ENCODE results near the gene SOCS7. TPM values are rescaled to one million over a fixed set of nuclear protein-coding genes. Genes with fewer than 3 reads are reported as not detected.

SOCS7 gene
- total RNA-seq, 1 donor from 2014 or later = 32.3 TPM

DNA sequence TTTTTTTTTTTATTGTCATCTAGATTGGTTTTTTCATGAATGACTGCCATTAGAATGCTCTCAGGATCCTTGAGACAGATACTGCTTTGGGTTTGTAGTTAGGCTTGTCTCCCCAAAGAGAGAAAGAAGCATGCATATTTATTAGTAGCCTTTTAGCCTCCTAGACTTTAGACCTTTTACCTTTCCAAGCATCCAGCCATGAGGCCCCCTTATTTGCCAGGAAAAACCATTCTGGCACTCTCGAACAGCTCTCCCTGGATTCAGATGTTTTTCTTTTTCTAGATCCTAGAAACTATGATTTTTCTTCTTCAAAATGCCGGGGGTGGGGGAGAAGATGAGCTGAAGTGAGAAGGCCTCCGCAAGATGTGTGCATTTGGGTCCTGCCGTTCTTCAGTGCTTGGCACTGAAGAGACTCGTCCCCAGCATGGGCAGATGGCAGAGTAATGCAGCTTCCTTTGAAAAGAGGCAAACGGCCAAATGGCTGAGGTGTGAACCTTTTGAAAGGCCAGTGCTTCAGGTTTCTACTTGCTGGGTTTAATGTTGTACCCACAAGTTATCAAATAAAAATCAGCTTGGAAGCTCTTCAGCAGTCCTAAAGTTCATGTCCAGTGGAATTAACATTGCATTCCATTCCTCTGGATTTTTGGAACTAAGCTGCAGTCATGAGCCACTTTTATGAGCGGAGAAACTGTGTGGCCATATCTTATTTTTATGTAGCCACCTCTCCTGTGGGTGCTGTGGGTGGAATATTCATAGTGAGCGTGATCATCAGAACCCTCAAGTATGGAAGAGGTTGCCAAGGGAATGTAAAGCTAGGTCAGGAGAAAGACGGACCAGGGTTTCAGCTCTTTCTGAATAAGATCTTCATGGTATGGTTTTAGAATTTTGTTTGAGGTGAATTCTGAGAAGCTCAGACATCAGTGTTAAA is 7.2 kb downstream of the SOCS7 start:
- Mint-ChIP-seq H3K4me3 (no peak overlapping the region), H3K9me3 (no peaks in the 10 kb centered on the region), H3K27ac (no peak overlapping the region), H3K36me3 (ENCODE audit: low read depth) (peaks cover 12% of the 10 kb centered on the region), H3K27me3 (ENCODE audit: insufficient read depth) (peaks cover 3% of the 10 kb centered on the region), H3K4me1 (ENCODE audit: low read depth) (peaks cover 31% of the 10 kb centered on the region)
- DNase-seq (ENCODE audit: low spot score) = no peak
- intact Hi-C loops (cut with micrococcal nuclease) = no loop called here

- no peak overlapping the region for H3K27ac Mint-ChIP-seq
- H3K9me3 Mint-ChIP-seq = no peaks in the 10 kb centered on the region
- intact Hi-C loops (cut with micrococcal nuclease) = no loop called here
- H3K4me1 Mint-ChIP-seq (ENCODE audit: low read depth) = peaks cover 9% of the 10 kb centered on the region
- peaks cover 4% of the 10 kb centered on the region for H3K36me3 Mint-ChIP-seq (ENCODE audit: low read depth)
- DNase-seq (ENCODE audit: low spot score) = no peak
- no peaks in the 10 kb centered on the region for H3K27me3 Mint-ChIP-seq (ENCODE audit: insufficient read depth)
- H3K4me3 Mint-ChIP-seq = no peak overlapping the region
These were observed 10.2 kb downstream of the SOCS7 start for GRCh38 chr17:38361694-38362465.

DNA sequence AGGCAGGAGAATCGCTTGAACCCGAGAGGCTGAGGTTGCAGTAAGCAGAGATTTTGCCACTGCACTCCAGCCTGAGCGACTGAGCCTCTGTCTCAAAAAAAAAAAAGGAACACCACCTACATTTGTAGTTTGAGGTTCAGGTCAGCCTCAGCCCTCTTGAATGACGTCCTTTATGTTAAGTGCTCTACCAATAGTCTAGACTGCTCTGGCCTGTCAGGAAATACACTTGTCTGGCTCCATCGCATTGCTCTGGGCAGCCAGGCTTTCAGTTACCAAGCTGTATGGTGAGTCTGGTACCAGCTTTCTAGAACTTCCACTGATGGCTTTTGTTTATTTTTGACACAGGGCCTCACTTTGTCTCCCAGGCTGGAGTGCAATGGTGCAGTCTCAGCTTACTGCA is 11.4 kb downstream of the SOCS7 start:
- Mint-ChIP-seq H3K4me1 (ENCODE audit: low read depth) (no peaks in the 10 kb centered on the region), H3K4me3 (no peak overlapping the region), H3K36me3 (ENCODE audit: low read depth) (peaks cover 6% of the 10 kb centered on the region), H3K9me3 (no peaks in the 10 kb centered on the region), H3K27me3 (ENCODE audit: insufficient read depth) (no peaks in the 10 kb centered on the region), H3K27ac (no peak overlapping the region)
- no peak for DNase-seq (ENCODE audit: low spot score)
- intact Hi-C loops (cut with micrococcal nuclease) = no loop called here

GRCh38 chr17:38364741-38365140 is 13.1 kb downstream of the SOCS7 start:
- Mint-ChIP-seq H3K9me3 (no peaks in the 10 kb centered on the region), H3K36me3 (ENCODE audit: low read depth) (peaks cover 15% of the 10 kb centered on the region), H3K27ac (no peak overlapping the region), H3K4me1 (ENCODE audit: low read depth) (no peaks in the 10 kb centered on the region), H3K4me3 (no peak overlapping the region), H3K27me3 (ENCODE audit: insufficient read depth) (no peaks in the 10 kb centered on the region)
- DNase-seq (ENCODE audit: low spot score) = no peak
- intact Hi-C loops (cut with micrococcal nuclease) = no loop called here

DNA sequence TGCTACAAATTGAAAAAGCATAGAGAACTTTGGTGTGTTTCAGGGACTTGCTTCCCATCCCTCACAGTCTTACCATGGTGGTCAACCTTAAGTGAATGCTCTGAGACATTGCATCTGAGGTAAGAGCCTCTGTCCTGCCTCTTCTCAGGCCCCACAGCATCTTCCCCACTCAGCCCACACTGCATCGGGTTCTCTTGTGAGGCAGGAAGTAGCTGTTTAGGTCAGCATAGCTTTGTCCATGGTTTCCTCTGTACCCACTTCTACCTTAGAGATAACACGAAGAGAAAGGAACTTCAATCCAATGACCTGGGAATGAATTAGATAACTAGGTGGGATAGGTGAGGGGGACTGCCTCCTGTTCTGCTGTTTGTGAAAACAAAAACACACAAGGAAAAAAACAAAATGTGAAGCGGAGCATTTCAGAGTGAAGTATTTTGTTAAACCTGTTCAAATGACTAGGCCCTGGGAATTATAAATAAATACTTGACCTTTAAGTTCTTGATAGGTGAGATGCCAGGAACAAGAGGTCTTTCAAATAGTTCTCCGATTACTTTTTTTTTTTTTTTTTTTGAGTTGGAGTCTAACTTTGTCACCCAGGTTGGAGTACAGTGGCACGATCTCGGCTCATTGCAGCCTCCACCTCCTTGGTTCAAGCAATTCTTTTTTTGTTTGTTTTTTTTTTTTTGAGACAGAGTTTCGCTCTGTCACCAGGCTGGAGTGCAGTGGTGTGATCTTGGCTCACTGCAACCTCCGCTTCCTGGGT is 17.7 kb downstream of the SOCS7 start:
- Mint-ChIP-seq H3K4me3 (no peak overlapping the region), H3K4me1 (ENCODE audit: low read depth) (no peaks in the 10 kb centered on the region), H3K9me3 (no peaks in the 10 kb centered on the region), H3K36me3 (ENCODE audit: low read depth) (peaks cover 26% of the 10 kb centered on the region), H3K27me3 (ENCODE audit: insufficient read depth) (no peaks in the 10 kb centered on the region), H3K27ac (no peak overlapping the region)
- no peak for DNase-seq (ENCODE audit: low spot score)
- intact Hi-C loops (cut with micrococcal nuclease) = no loop called here

GRCh38 chr17:38379448-38379847 is 27.8 kb downstream of the SOCS7 start:
- no peak for DNase-seq (ENCODE audit: low spot score)
- Mint-ChIP-seq H3K4me3 (no peak overlapping the region), H3K36me3 (ENCODE audit: low read depth) (peaks cover 10% of the 10 kb centered on the region), H3K27me3 (ENCODE audit: insufficient read depth) (no peaks in the 10 kb centered on the region), H3K27ac (no peak overlapping the region), H3K9me3 (no peaks in the 10 kb centered on the region), H3K4me1 (ENCODE audit: low read depth) (no peaks in the 10 kb centered on the region)
- intact Hi-C loops (cut with micrococcal nuclease) = no loop called here

GRCh38 chr17:38395090-38395489 is 43.4 kb downstream of the SOCS7 start:
- Mint-ChIP-seq H3K4me3 (no peak overlapping the region), H3K27me3 (ENCODE audit: insufficient read depth) (no peaks in the 10 kb centered on the region), H3K4me1 (ENCODE audit: low read depth) (no peaks in the 10 kb centered on the region), H3K36me3 (ENCODE audit: low read depth) (peaks cover 21% of the 10 kb centered on the region), H3K27ac (no peak overlapping the region), H3K9me3 (no peaks in the 10 kb centered on the region)
- intact Hi-C loops (cut with micrococcal nuclease) = no loop called here
- DNase-seq (ENCODE audit: low spot score) = no peak

DNA sequence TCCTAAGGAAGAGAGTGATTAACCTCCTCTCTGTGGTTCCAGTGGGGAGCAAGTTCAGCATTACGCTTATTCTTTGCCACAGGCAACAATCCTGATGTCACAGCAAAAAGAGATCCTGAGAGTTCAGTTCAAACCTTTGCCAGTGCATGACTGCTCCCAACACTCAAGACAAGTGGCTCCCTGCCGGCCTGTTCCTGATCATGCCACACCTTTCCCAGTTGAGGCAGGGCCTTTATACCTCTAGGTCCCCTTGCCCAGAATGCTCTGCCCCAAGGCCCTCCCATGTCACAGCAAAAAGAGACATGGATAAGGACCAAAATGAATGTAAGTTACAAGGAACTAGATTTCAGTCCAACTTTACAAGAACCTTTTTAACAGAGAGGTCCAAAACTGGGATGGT is 45.6 kb downstream of the SOCS7 start:
- Mint-ChIP-seq H3K4me3 (no peak overlapping the region), H3K4me1 (ENCODE audit: low read depth) (no peaks in the 10 kb centered on the region), H3K9me3 (no peaks in the 10 kb centered on the region), H3K36me3 (ENCODE audit: low read depth) (peaks cover 27% of the 10 kb centered on the region), H3K27ac (no peak overlapping the region), H3K27me3 (ENCODE audit: insufficient read depth) (no peaks in the 10 kb centered on the region)
- intact Hi-C loops (cut with micrococcal nuclease) = no loop called here
- no peak for DNase-seq (ENCODE audit: low spot score)

GRCh38 chr17:38400286-38400685 is 48.6 kb downstream of the SOCS7 start:
- Mint-ChIP-seq H3K4me3 (no peak overlapping the region), H3K4me1 (ENCODE audit: low read depth) (no peaks in the 10 kb centered on the region), H3K9me3 (no peaks in the 10 kb centered on the region), H3K27me3 (ENCODE audit: insufficient read depth) (no peaks in the 10 kb centered on the region), H3K36me3 (ENCODE audit: low read depth) (peaks cover 27% of the 10 kb centered on the region), H3K27ac (no peak overlapping the region)
- intact Hi-C loops (cut with micrococcal nuclease) = no loop called here
- DNase-seq (ENCODE audit: low spot score) = no peak

DNA sequence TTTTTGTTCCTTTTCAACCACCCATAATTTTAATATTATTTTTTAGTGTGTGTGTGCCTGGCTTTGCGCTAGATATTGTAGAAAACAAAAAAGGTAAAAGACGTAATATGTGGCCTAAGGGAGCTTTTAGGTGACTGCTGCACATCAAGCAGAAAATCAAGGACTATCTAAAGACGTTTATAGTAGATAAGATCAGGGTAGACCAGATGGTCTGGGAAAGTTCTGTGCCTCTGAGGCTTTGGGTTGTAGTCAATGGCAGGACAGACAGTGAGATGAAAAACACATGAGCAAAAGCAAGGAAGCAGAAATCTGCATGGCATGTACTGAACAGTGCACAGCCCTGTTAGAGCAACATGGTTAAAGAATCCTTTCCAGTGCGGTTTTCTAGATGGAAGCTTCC is 49.8 kb downstream of the SOCS7 start:
- no peak overlapping the region for H3K27ac Mint-ChIP-seq
- no peaks in the 10 kb centered on the region for H3K4me1 Mint-ChIP-seq (ENCODE audit: low read depth)
- DNase-seq (ENCODE audit: low spot score) = no peak
- peaks cover 20% of the 10 kb centered on the region for H3K36me3 Mint-ChIP-seq (ENCODE audit: low read depth)
- H3K9me3 Mint-ChIP-seq = no peaks in the 10 kb centered on the region
- intact Hi-C loops (cut with micrococcal nuclease) = no loop called here
- no peaks in the 10 kb centered on the region for H3K27me3 Mint-ChIP-seq (ENCODE audit: insufficient read depth)
- no peak overlapping the region for H3K4me3 Mint-ChIP-seq

- no peaks in the 10 kb centered on the region for H3K9me3 Mint-ChIP-seq
- H3K4me1 Mint-ChIP-seq (ENCODE audit: low read depth) = no peaks in the 10 kb centered on the region
- no peak overlapping the region for H3K4me3 Mint-ChIP-seq
- no peaks in the 10 kb centered on the region for H3K27me3 Mint-ChIP-seq (ENCODE audit: insufficient read depth)
- no peak for DNase-seq (ENCODE audit: low spot score)
- H3K27ac Mint-ChIP-seq = no peak overlapping the region
- intact Hi-C loops (cut with micrococcal nuclease) = no loop called here
- peaks cover 12% of the 10 kb centered on the region for H3K36me3 Mint-ChIP-seq (ENCODE audit: low read depth)
These were observed 51.3 kb downstream of the SOCS7 start for GRCh38 chr17:38402897-38403296.

GRCh38 chr17:38403491-38403890 is 51.8 kb downstream of the SOCS7 start:
- no peak for DNase-seq (ENCODE audit: low spot score)
- intact Hi-C loops (cut with micrococcal nuclease) = no loop called here
- H3K27me3 Mint-ChIP-seq (ENCODE audit: insufficient read depth) = no peaks in the 10 kb centered on the region
- no peaks in the 10 kb centered on the region for H3K4me1 Mint-ChIP-seq (ENCODE audit: low read depth)
- no peak overlapping the region for H3K4me3 Mint-ChIP-seq
- peaks cover 10% of the 10 kb centered on the region for H3K36me3 Mint-ChIP-seq (ENCODE audit: low read depth)
- no peaks in the 10 kb centered on the region for H3K9me3 Mint-ChIP-seq
- H3K27ac Mint-ChIP-seq = no peak overlapping the region
